ENCODE results near the gene IPP.
"Not testable (repeated sequence)": the region's sequence is repeated elsewhere in the genome, so short reads cannot be mapped to it uniquely, and the experiment has no call there.

The IPP gene

GRCh38 chr1:45721207-45721606 lies 29.2 kb downstream of the IPP start:
- DNase-seq (ENCODE audit: low spot score): no peak
- H3K4me1 Mint-ChIP-seq (ENCODE audit: low read depth): no peaks in the 10 kb centered on the region

GRCh38 chr1:45718289-45718688 lies 32.2 kb downstream of the IPP start:
- Mint-ChIP-seq H3K27ac (no peak overlapping the region), H3K36me3 (ENCODE audit: low read depth) (peaks cover 3% of the 10 kb centered on the region), H3K9me3 (no peaks in the 10 kb centered on the region)

More at GRCh38 chr1:45721207-45721606, 29.2 kb downstream of the IPP start:
- Mint-ChIP-seq H3K4me3 (no peak overlapping the region), H3K36me3 (ENCODE audit: low read depth) (no peaks in the 10 kb centered on the region), H3K9me3 (no peaks in the 10 kb centered on the region), H3K27me3 (ENCODE audit: low read depth) (no peaks in the 10 kb centered on the region), H3K27ac (no peak overlapping the region)

DNA sequence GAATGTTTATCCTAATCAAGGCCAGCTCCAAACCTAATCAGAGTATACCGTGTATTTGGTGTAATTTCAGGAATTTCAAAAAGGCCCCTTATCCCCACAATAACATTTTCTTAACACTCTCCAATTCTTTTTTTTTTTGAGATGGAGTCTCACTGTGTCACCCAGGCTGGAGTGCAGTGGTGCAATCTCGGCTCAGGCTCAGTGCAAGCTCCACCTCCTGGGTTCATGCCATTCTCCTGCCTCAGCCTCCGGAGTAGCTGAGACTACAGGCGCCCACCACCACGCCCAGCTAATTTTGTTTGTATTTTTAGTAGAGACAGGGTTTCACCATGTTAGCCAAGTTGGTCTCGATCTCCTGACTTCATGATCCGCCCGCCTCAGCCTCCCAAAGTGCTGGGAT lies 33.1 kb downstream of the IPP start:
- H3K9me3 Mint-ChIP-seq; H3K36me3 Mint-ChIP-seq (ENCODE audit: low read depth); H3K27me3 Mint-ChIP-seq (ENCODE audit: low read depth); H3K4me1 Mint-ChIP-seq (ENCODE audit: low read depth); DNase-seq (ENCODE audit: low spot score); H3K4me3 Mint-ChIP-seq; H3K27ac Mint-ChIP-seq: not testable (repeated sequence)

More at GRCh38 chr1:45718289-45718688, 32.2 kb downstream of the IPP start:
- no peaks in the 10 kb centered on the region for H3K4me1 Mint-ChIP-seq (ENCODE audit: low read depth)
- DNase-seq (ENCODE audit: low spot score): no peak
- no peaks in the 10 kb centered on the region for H3K27me3 Mint-ChIP-seq (ENCODE audit: low read depth)
- H3K4me3 Mint-ChIP-seq: no peak overlapping the region

DNA sequence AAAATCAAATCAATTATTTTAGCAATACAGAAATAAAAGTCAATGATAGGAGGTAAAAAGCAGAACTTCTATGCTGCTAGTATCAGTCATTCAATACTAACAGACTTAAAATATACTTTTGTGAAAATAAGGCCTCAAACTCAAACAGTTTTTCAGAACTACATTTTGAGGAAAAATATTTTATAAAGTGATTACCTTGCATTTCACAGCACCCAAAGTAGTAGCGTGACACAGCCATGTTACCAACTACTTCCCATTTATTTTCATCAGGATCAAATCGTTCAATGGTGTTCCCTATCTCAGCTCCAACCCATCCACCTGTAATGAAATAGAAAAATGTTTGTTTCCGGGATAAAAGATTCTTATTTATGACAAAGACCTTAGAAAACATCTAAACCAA lies 33.8 kb downstream of the IPP start:
- H3K27me3 Mint-ChIP-seq (ENCODE audit: low read depth): no peaks in the 10 kb centered on the region
- no peaks in the 10 kb centered on the region for H3K4me1 Mint-ChIP-seq (ENCODE audit: low read depth)
- H3K36me3 Mint-ChIP-seq (ENCODE audit: low read depth): peaks cover 4% of the 10 kb centered on the region
- no peaks in the 10 kb centered on the region for H3K9me3 Mint-ChIP-seq
- no peak for DNase-seq (ENCODE audit: low spot score)
- H3K4me3 Mint-ChIP-seq: no peak overlapping the region
- H3K27ac Mint-ChIP-seq: no peak overlapping the region

- DNase-seq (ENCODE audit: low spot score): no peak
- no peak overlapping the region for H3K4me3 Mint-ChIP-seq
- peaks cover 9% of the 10 kb centered on the region for H3K36me3 Mint-ChIP-seq (ENCODE audit: low read depth)
- no peak overlapping the region for H3K27ac Mint-ChIP-seq
- H3K4me1 Mint-ChIP-seq (ENCODE audit: low read depth): no peaks in the 10 kb centered on the region
- H3K9me3 Mint-ChIP-seq: no peaks in the 10 kb centered on the region
- H3K27me3 Mint-ChIP-seq (ENCODE audit: low read depth): no peaks in the 10 kb centered on the region
Observed at GRCh38 chr1:45713711-45714110, 36.7 kb downstream of the IPP start.

- H3K4me3 Mint-ChIP-seq: no peak overlapping the region
- DNase-seq (ENCODE audit: low spot score): no peak
- H3K36me3 Mint-ChIP-seq (ENCODE audit: low read depth): peaks cover 21% of the 10 kb centered on the region
- no peak overlapping the region for H3K27ac Mint-ChIP-seq
- H3K4me1 Mint-ChIP-seq (ENCODE audit: low read depth): no peaks in the 10 kb centered on the region
- H3K27me3 Mint-ChIP-seq (ENCODE audit: low read depth): no peaks in the 10 kb centered on the region
- H3K9me3 Mint-ChIP-seq: peaks cover 10% of the 10 kb centered on the region
Observed at GRCh38 chr1:45704637-45705036, 45.8 kb downstream of the IPP start.

DNA sequence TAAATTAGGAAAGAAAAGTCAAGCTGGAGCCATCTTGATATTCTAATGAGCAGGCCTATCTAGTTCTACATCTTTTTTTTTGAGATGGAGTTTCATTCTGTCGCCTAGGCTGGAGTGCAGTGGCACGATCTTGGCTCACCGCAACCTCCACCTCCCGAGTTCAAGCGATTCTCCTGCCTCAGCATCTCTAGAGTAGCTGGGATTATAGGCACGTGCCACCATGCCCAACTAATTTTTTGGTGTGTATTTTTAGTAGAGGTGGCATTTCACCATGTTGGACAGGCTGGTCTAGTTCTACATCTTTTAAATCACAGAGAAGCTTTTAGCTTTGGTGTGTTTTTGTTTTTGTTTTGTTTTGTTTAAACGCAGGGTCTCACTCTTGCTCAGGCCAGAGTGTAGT lies 55.6 kb downstream of the IPP start:
- H3K4me1 Mint-ChIP-seq (ENCODE audit: low read depth): peaks cover 8% of the 10 kb centered on the region
- H3K27me3 Mint-ChIP-seq (ENCODE audit: low read depth): no peaks in the 10 kb centered on the region
- no peak for DNase-seq (ENCODE audit: low spot score)
- no peak overlapping the region for H3K27ac Mint-ChIP-seq
- no peaks in the 10 kb centered on the region for H3K9me3 Mint-ChIP-seq
- H3K36me3 Mint-ChIP-seq (ENCODE audit: low read depth): peaks cover 31% of the 10 kb centered on the region
- no peak overlapping the region for H3K4me3 Mint-ChIP-seq

GRCh38 chr1:45693811-45694210 lies 56.6 kb downstream of the IPP start:
- H3K36me3 Mint-ChIP-seq (ENCODE audit: low read depth): peaks cover 33% of the 10 kb centered on the region
- not testable (repeated sequence) for H3K9me3 Mint-ChIP-seq; H3K4me3 Mint-ChIP-seq; H3K27ac Mint-ChIP-seq; H3K4me1 Mint-ChIP-seq (ENCODE audit: low read depth); H3K27me3 Mint-ChIP-seq (ENCODE audit: low read depth); DNase-seq (ENCODE audit: low spot score)

- H3K27ac Mint-ChIP-seq: peak within 1 kb of the TSS; percentile 99
- no peaks in the 10 kb centered on the region for H3K9me3 Mint-ChIP-seq
- peak within 1 kb of the TSS; percentile 99 for H3K4me3 Mint-ChIP-seq
- peak; percentile 79 for DNase-seq (ENCODE audit: low spot score)
- no peaks in the 10 kb centered on the region for H3K27me3 Mint-ChIP-seq (ENCODE audit: low read depth)
- H3K4me1 Mint-ChIP-seq (ENCODE audit: low read depth): peaks cover 18% of the 10 kb centered on the region
- peaks cover 23% of the 10 kb centered on the region for H3K36me3 Mint-ChIP-seq (ENCODE audit: low read depth)
Observed at GRCh38 chr1:45687754-45688740, 62.4 kb downstream of the IPP start, which contains the start of gene TMEM69. TSS of gene TMEM69 (plus strand) at chr1:45688181. CDS start at chr1:45691069, 2,888 bp downstream.

- H3K9me3 Mint-ChIP-seq: no peaks in the 10 kb centered on the region
- DNase-seq (ENCODE audit: low spot score): peak; percentile 98
- H3K36me3 Mint-ChIP-seq (ENCODE audit: low read depth): peaks cover 20% of the 10 kb centered on the region
- H3K4me1 Mint-ChIP-seq (ENCODE audit: low read depth): peaks cover 21% of the 10 kb centered on the region
- H3K27ac Mint-ChIP-seq: peak overlapping the region; percentile 99
- H3K4me3 Mint-ChIP-seq: peak overlapping the region; percentile 99
- no peaks in the 10 kb centered on the region for H3K27me3 Mint-ChIP-seq (ENCODE audit: low read depth)
Observed at GRCh38 chr1:45687014-45687753, 63.3 kb downstream of the IPP start.

DNA sequence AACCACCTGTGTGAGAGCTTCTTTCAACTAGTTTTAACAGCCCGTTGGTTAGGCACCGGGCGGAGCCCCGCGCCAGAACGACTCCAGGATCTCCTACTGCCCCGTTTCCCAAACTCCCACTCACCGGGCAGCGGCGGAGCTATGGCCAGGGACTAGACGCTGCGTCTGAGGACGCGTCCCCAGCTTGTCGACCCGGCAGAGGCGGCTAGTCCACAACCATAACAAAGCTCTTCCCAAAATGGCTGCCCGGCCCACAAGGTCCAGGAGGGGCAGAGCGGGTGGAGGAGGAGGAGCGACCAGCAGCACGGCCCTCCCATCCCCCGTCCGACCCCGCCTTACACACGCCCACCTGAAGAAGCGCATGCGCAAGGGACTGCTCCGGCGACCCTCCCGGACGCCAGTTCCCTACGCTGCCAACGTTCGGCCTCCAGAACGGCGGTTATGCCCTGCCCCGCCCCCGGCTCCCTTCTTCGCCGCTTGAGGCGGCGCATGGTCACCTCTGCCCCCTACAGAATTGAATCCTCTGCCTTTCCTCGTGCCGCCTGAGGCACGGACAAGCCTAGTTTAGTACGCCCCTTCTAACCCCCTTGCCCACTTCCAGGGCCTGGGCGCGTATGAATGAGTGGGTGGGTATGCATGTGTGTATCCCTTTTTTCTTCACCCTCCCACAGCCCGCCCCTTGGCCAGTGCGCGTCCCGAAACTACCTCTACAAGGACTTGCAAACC lies 64.0 kb downstream of the IPP start, which contains the start of gene GPBP1L1:
Gene GPBP1L1, minus strand, starts transcription at position 246 of the 726 bp plus-strand sequence. CDS start 27,446 bp downstream, outside the sequence.
- Mint-ChIP-seq H3K27ac (peak within 1 kb of the TSS; percentile 99), H3K36me3 (ENCODE audit: low read depth) (peaks cover 17% of the 10 kb centered on the region), H3K4me3 (peak within 1 kb of the TSS; percentile 99), H3K9me3 (no peaks in the 10 kb centered on the region), H3K27me3 (ENCODE audit: low read depth) (no peaks in the 10 kb centered on the region), H3K4me1 (ENCODE audit: low read depth) (peaks cover 19% of the 10 kb centered on the region)
- DNase-seq (ENCODE audit: low spot score): peak; percentile 96

GRCh38 chr1:45686015-45686287 lies 64.5 kb downstream of the IPP start:
- Mint-ChIP-seq H3K36me3 (ENCODE audit: low read depth) (peaks cover 20% of the 10 kb centered on the region), H3K4me3 (peak overlapping the region; percentile 99), H3K9me3 (no peaks in the 10 kb centered on the region), H3K27me3 (ENCODE audit: low read depth) (no peaks in the 10 kb centered on the region), H3K27ac (peak overlapping the region; percentile 99), H3K4me1 (ENCODE audit: low read depth) (peaks cover 22% of the 10 kb centered on the region)
- no peak for DNase-seq (ENCODE audit: low spot score)

DNA sequence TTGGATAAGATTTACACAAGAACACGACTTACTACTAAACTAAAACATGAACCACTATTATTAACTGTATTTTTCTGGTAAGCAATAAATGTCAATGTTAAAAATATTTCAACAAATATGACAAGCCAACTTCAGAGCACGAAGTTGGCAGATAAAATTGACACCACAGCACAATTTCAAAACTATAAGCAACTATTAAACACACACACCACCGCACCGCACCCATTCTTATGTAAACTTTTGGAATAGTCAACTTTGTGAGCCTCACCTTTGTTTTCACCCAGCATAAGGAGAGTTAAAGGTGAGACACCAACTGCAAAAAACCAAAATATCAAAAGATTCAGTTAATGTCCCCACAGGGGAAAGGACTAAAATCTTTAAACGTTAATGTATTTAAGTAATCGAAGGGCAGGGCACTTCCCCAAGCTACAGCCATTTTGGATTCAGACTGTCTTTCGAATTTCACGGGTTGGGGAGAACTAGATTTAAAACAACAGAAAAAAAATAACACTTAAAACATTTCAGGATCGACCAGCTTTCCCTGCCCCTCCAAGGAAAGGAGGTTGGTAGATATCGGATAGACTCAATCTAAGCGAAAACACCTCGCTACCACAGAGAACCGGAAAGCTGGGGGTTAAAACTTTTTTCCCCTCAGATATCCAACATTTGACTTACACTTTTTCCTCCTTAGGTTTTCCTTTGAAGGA lies 65.0 kb downstream of the IPP start:
- Mint-ChIP-seq H3K4me1 (ENCODE audit: low read depth) (peaks cover 26% of the 10 kb centered on the region), H3K27ac (peak overlapping the region; percentile 99), H3K4me3 (peak overlapping the region; percentile 99), H3K27me3 (ENCODE audit: low read depth) (no peaks in the 10 kb centered on the region), H3K9me3 (no peaks in the 10 kb centered on the region), H3K36me3 (ENCODE audit: low read depth) (peaks cover 22% of the 10 kb centered on the region)
- DNase-seq (ENCODE audit: low spot score): no peak

Data from T-helper 2 cell treated with Interferon-gamma antibody and Interleukin-4, amounts not matched to agents 5 μg/mL and 100 μg/mL, for 36 hours (primary cell).